HG02759 (cell line): ENCODE data around the gene NR2C2.

Source experiments
- ATAC-seq: cut with Tn5 transposase; IDR thresholded peaks from one replicate; pipeline ENCODE4 v1.9.1; 2021; ENCODE audit warnings: mild to moderate bottlenecking, moderate library complexity; ENCODE audit not compliant: unreplicated experiment

NR2C2 gene

DNA sequence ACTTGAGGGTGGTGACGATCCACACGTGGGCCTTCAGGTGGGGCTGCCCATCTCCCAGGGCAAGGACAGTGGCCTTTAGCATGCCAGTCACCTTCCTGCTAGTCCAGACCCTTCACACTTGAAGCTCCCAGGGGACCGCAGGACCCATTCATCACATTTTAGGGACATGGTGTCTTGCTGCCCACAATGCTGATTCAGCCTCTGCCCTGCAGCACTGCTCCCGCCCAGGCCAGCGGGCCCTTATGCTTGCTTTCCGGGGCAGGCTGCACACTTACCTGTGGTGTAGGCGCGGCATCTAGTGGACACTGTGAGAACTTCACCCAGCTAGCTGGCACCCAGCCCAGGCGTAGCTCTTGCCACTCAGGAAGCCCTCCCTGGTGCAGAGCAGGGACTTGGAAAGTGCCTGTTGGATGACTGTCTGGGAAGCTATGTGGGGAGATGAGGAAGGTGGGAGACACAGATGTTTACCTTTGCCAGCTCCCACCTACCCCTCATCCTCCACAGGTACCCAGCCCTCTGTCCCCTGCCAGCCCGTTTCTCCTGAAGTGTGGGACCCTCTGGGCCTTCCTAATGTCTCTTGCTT, 26.3 kb upstream of the NR2C2 start:
- peak; percentile 88 for ATAC-seq

DNA sequence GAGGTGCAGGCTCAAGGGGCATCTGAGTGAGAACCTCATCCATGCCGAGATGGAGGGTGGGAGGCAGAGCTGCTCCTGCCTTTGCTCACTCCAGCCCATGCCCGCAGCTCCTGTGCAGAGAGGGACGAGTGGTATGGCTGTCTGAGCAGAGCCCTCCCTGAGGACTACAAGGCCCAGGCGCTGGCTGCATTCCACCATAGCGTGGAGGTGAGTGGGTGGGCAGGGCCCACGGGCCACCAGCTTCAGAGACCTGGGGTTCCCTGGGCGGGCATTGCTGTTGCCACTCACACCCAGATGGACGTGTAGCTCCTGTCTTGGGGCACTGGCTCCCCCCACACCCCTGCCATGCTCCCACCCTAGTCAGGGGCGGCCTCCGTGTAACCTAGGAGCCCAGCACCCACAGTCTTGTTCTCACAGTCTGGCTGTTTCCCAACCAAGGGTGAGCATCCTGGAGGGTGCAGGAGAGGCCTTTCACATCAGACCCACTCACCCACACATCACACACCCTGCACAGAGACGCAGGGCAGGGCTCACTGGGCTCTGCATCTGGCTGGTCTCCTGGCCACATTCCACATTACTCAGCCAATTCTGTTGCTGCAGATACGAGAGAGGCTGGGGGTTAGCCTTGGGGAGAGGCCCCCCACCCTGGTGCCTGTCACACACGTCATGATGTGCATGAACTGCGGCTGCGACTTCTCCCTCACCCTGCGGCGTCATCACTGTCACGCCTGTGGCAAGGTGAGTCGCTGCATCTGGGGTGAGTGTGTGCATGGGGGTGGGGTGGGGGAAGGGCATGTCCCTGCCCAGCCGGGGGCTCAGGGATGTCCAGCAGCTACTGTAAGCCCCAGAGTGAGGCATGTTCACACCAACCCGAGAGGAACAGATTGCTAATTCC, 25.3 kb upstream of the NR2C2 start:
- ATAC-seq, result no peak

GRCh38 chr3:14922863-14923262, 24.5 kb upstream of the NR2C2 start:
- ATAC-seq, result no peak

- ATAC-seq, result no peak
These were observed 23.9 kb upstream of the NR2C2 start for GRCh38 chr3:14923476-14923875.

DNA sequence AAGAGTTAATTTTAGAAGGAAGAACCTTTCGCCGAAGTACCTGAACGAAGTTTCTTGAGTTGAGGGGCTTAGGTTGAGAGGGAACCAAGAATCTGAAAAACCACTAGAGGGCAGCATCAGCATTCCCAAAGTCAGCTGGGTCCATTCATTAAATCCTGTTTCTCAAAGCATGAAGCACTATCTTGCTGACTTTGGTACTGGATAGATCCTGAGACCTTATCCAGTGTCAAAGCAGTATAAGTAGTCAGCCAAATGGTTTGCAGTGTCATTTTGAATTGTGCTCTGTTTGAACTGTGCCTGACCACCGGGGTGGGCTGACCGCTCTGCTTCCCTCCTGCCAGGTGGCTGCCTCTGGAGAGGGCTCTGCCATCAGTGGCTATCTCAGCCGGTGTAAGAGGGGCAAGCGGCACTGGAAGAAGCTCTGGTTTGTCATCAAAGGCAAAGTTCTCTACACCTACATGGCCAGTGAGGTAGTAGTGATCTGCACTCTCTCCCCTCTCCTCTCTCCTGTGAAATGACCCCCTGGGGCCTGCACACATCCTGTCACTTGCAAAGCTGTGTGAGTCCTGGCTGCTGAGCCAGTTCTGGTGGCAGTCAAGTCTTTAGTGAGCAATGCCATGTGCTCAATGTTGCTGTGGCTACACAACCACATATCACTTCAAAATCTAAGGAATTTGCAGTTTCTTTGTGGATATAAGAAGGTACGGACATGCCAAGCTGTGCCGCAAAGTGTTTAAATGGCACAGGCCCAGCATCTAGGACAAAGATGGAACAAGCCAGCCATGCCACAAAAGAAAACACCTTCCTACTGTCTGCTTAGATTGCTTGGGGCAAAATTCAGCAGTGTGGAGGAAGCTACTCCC, 21.4 kb upstream of the NR2C2 start:
- no peak for ATAC-seq

- ATAC-seq, result no peak
These were observed 20.8 kb upstream of the NR2C2 start for GRCh38 chr3:14926592-14926991.

- no peak for ATAC-seq
These were observed 20.1 kb upstream of the NR2C2 start for GRCh38 chr3:14927308-14927707.

- no peak for ATAC-seq
These were observed 17.9 kb upstream of the NR2C2 start for GRCh38 chr3:14929310-14930074.

GRCh38 chr3:14933820-14934425, 13.5 kb upstream of the NR2C2 start:
- ATAC-seq, result no peak

DNA sequence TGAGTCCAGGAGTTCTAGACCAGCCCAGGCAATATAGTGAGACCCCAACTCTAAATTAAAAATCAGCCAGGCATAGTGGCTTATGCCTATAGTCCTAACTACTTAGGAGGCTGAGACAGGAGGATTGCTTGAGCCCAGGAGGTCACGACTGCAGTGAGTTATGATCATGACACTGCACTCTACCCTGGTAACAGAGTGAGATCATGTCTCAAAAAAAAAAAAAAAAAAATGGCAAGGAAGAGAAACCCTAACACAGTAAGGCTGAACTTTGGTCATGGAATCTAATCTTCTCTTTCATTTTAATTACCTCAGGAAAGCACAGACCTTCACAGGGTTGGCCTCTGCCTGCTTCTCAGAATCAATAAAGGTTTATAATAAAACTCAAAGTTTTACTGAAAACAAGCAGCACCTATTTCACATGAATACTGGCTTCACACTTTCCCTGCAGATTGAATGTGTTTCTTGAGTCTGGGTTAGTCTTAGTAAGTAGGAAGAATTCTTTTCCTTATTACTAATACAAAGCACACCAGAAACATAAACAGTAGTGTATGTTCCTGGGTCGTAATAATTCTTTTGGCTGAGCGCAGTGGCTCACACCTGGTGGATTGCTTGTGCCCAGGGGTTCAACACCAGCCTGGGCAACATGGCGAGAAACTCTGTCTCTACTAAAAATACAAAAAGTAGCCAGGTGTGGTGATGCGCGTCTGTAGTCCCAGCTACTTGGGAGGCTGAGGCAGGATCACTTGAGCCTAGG, 11.6 kb upstream of the NR2C2 start:
- no peak for ATAC-seq

DNA sequence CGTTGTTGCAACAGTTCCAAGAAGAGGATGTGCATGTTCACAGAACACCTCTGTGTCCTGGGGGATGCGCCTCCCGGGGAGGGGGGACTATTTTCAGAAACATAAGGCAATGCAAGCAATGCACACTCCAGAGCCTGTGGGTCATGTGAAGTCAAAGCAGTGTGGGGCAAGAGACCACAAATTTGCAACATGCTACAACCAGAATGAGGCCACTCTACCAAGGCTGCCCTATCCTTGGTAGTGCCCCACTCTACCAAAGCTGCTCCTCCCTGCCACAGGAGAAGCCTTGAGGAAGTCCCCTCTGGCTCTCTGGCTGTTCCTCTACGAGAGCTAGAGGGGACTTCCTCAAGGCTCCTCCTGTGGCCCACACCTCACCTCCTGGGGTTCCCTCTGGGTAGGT, 8.4 kb upstream of the NR2C2 start:
- no peak for ATAC-seq

GRCh38 chr3:14941871-14942270, 5.5 kb upstream of the NR2C2 start:
- ATAC-seq, result no peak

DNA sequence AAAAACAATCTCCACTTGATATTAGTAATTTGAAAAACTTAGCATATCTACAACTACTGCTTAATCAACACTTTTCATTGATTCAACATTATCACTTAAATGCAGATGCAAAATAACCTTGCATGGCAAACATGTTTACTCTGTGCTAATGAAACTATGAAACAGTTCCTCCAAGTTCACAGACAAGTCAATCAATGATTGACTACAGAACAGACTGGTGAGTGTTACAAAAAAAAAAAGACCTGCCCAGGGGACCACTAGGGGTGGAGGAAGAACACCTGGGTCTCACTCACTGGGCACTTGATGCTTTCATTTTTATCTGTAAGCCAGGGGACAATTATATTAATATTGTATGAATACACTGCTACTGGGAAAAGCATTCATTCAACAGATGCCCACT, 4.3 kb upstream of the NR2C2 start:
- no peak for ATAC-seq

- no peak for ATAC-seq
These were observed 1.1 kb upstream of the NR2C2 start for GRCh38 chr3:14946236-14946635.

GRCh38 chr3:14946739-14947099, 664 bp upstream of the NR2C2 start:
- no peak for ATAC-seq

DNA sequence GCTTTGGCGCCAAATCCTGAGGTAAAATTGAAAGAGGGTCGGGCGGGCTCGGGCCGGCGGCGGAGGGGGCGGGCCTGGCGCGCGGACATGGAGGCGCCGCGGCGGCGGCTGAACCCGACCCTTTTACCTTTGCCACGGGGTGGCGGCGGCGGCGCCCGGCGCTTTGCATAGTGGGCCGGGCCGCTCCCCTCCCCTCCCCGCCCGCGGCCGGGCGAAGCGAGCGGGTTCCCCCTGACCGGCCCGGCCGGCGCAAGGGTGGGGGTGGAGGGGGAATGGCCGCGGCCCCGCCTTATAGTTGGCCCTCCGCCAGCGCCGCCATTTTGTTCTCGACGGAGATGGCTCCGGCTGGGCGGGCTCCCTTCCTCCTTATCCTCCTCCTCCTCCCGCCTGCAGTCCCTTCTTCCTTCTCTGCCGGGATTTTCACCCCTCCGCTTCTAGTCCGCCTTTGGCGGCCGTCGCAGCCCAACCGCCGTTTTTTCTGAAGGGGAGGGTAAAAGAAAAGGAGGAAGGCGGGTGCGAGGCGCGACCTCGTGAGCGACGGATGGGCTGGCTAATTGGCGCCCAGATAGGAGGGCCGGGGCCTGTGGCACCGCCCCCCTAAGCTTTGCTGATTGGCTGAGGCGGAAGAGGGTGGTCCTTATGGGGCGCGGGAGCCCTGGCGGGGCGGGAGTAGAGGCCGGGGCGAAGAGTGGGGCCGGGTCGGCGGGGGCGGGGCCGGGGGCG, 664 bp downstream of the NR2C2 start:
- ATAC-seq, result peak; percentile 82

- ATAC-seq, result no peak
These were observed 1.2 kb downstream of the NR2C2 start for GRCh38 chr3:14948609-14949038.

- no peak for ATAC-seq
These were observed 1.7 kb downstream of the NR2C2 start for GRCh38 chr3:14949126-14949525.

DNA sequence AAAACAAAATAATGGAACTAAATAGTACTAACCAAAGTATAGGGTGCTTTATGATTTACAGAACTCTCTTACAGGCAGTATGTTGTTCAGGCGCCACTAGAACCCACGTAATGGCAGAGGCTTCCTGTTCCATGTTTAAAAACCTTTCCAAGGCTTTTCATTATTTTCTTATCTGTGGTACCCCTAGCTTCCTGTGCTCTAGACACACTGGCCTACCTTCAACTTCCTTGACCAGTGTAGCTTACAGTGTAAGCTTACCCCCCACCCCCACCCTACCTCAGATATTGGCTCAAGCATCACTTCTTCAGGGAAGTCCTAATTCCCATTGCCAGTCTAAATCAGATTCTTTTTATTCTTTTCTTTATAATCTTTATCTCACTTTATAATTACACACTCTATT, 2.9 kb downstream of the NR2C2 start:
- no peak for ATAC-seq
